K562 (cell line): ENCODE data around the gene GALNT5. TPM values are rescaled to one million over a fixed set of nuclear protein-coding genes. Genes with fewer than 3 reads are reported as not detected.
A peak's percentile ranks its signal among the peaks of the same experiment; 100 is the strongest.

Experiments
- CBX3 ChIP-seq, 2 experiments: IDR thresholded peaks; 1 replicate in 1 of 2; 2 replicates in 1 of 2; pipeline ENCODE4 v1.6.1; 2012; ENCODE audit warnings: inconsistent platforms in 2 of 2, low read length in 2 of 2, borderline replicate concordance in 1 of 2, control low read depth in 1 of 2
- CTBP1 ChIP-seq: fragments of 450-650 bp; IDR thresholded peaks from 2 replicates; pipeline ENCODE4 v1.6.1; 2016; ENCODE audit warnings: borderline replicate concordance
- CTCF ChIP-seq, 3 experiments: IDR thresholded peaks in 2 of 3; conservative IDR thresholded peaks in 1 of 3; 2 replicates each; pipeline ENCODE4 v1.5.1; 2011 to 2012; ENCODE audit warnings: low read length in 3 of 3, mild to moderate bottlenecking in 3 of 3, control low read depth in 2 of 3, improper control_type of control experiment in 1 of 3, inconsistent platforms in 1 of 3, low read depth in 1 of 3, mixed read lengths in 1 of 3, moderate library complexity in 1 of 3; ENCODE audit not compliant: insufficient read depth in 2 of 3
- CXXC5 ChIP-seq: fragments of 250-450 bp; sonication (Bioruptor Pico); IDR thresholded peaks from 2 replicates; pipeline ENCODE4 v1.8.0; 2022; ENCODE audit warnings: inconsistent platforms, mild to moderate bottlenecking, moderate library complexity
- FOXA3 ChIP-seq, 2 experiments: fragments of 450-650 bp in 1 of 2; sonication (generic) in 1 of 2; formaldehyde crosslinking; IDR thresholded peaks in 1 of 2; conservative IDR thresholded peaks in 1 of 2; 2 replicates each; pipeline versions ENCODE4 v1.4.0 to v1.8.0; 2020 to 2022; ENCODE audit warnings: mild to moderate bottlenecking in 2 of 2, missing genetic modification reagents in 1 of 2
- HOXB6 ChIP-seq: fragments of 250-450 bp; sonication (Bioruptor Pico); IDR thresholded peaks from 2 replicates; pipeline ENCODE4 v1.5.1; 2022; ENCODE audit warnings: mild to moderate bottlenecking, borderline replicate concordance
- LARP7 ChIP-seq: fragments of 450-650 bp; IDR thresholded peaks from 2 replicates; pipeline ENCODE4 v1.6.1; 2016
- MIER1 ChIP-seq: fragments of 450-650 bp; IDR thresholded peaks from 2 replicates; pipeline ENCODE4 v1.6.1; 2016; ENCODE audit warnings: antibody characterized with exemption, mild to moderate bottlenecking, low read depth
- NCOA6 ChIP-seq: fragments of 450-650 bp; IDR thresholded peaks from 2 replicates; pipeline ENCODE4 v1.6.1; 2017; ENCODE audit warnings: mild to moderate bottlenecking
- NFIX ChIP-seq: fragments of 250-450 bp; sonication (Bioruptor Pico); IDR thresholded peaks from 2 replicates; pipeline ENCODE4 v1.4.0; 2020; ENCODE audit warnings: low read depth, mild to moderate bottlenecking, moderate library complexity
- PCBP1 ChIP-seq: fragments of 200-400 bp; formaldehyde crosslinking; IDR thresholded peaks from 2 replicates; pipeline ENCODE4 v1.6.1; 2018; ENCODE audit warnings: mild to moderate bottlenecking, low read depth, low read length; ENCODE audit not compliant: poor library complexity, severe bottlenecking
- POLR2A ChIP-seq: fragments of 450-650 bp; conservative IDR thresholded peaks from 2 replicates; pipeline ENCODE4 v1.6.1; 2016
- TGIF2 ChIP-seq: sonication (generic); formaldehyde crosslinking; IDR thresholded peaks from 2 replicates; pipeline ENCODE4 v1.8.1; 2022; ENCODE audit warnings: mild to moderate bottlenecking, missing genetic modification reagents, moderate library complexity
- ZNF121 ChIP-seq: sonication (generic); formaldehyde crosslinking; conservative IDR thresholded peaks from 2 replicates; pipeline ENCODE4 v1.8.0; 2022; ENCODE audit warnings: missing genetic modification reagents
- ZNF316 ChIP-seq: fragments of 450-650 bp; IDR thresholded peaks from 2 replicates; pipeline ENCODE4 v1.6.1; 2016
- ZNF75A ChIP-seq: fragments of 450-650 bp; formaldehyde crosslinking; IDR thresholded peaks from 2 replicates; pipeline ENCODE4 v1.4.0; 2020; ENCODE audit warnings: mild to moderate bottlenecking
- ZNF76 ChIP-seq: fragments of 250-450 bp; sonication (Bioruptor Pico); IDR thresholded peaks from 2 replicates; pipeline ENCODE4 v1.4.0; 2020; ENCODE audit warnings: mild to moderate bottlenecking, moderate library complexity, borderline replicate concordance
- polyA plus RNA-seq, 8 experiments: library from polyadenylated mRNA; depleted of rRNA in 4 of 8; stranded (reverse) in 5 of 8; unstranded in 3 of 8; fragments of >200 nt; fragmentation: Nextera tagmentation in 2 of 8; fragmentation: Illumina TruSeq in 1 of 8; extraction: Ambion mirVana in 2 of 8; extraction: Trizol in 1 of 8; gene quantifications; 2 replicates each; pipeline versions ENCODE4 v1.2.1 to v1.2.3, GENCODE V29; 2011 to 2014; ENCODE audit warnings: inconsistent platforms in 1 of 8, missing spikeins in 1 of 8
- total RNA-seq, 7 experiments: library from RNA; depleted of rRNA in 6 of 7; stranded (reverse); fragments of >200 nt in 6 of 7; fragmentation: Illumina TruSeq in 2 of 7; extraction: Trizol in 2 of 7; gene quantifications; 2 replicates each; pipeline versions ENCODE4 v1.2.1 to v1.2.3, GENCODE V29; 2011 to 2021; ENCODE audit warnings: low replicate concordance in 1 of 7
- TF ChIP-seq, protein P1 (sequence below): IDR thresholded peaks from 2 replicates; pipeline ENCODE4 v1.6.1; 2016; ENCODE audit warnings: missing genetic modification characterization, missing compliant biosample characterization
- TF ChIP-seq, protein P2 (sequence below): sonication (generic); formaldehyde crosslinking; IDR thresholded peaks from 2 replicates; pipeline ENCODE4 v1.5.0; 2020; ENCODE audit warnings: missing genetic modification reagents
- TF ChIP-seq, protein P3 (sequence below): sonication (generic); formaldehyde crosslinking; IDR thresholded peaks from 2 replicates; pipeline ENCODE4 v1.9.0; 2022; ENCODE audit warnings: mild to moderate bottlenecking, missing genetic modification reagents
- TF ChIP-seq, protein P4 (sequence below): IDR thresholded peaks from 2 replicates; pipeline ENCODE4 v1.6.1; 2014; ENCODE audit warnings: antibody characterized with exemption
- TF ChIP-seq, protein P5 (sequence below): fragments of 250-450 bp; sonication (Bioruptor Pico); IDR thresholded peaks from 2 replicates; pipeline ENCODE4 v1.8.0; 2021; ENCODE audit warnings: borderline replicate concordance, mild to moderate bottlenecking, moderate library complexity; ENCODE audit not compliant: poor library complexity, severe bottlenecking

The GALNT5 gene
- total and polyA plus RNA-seq, 9 of the 15 experiments (the other 6 are each of a cell fraction or from before 2014, with no cell fraction given): 21.6 to 73.0 (median 54.7) TPM

DNA sequence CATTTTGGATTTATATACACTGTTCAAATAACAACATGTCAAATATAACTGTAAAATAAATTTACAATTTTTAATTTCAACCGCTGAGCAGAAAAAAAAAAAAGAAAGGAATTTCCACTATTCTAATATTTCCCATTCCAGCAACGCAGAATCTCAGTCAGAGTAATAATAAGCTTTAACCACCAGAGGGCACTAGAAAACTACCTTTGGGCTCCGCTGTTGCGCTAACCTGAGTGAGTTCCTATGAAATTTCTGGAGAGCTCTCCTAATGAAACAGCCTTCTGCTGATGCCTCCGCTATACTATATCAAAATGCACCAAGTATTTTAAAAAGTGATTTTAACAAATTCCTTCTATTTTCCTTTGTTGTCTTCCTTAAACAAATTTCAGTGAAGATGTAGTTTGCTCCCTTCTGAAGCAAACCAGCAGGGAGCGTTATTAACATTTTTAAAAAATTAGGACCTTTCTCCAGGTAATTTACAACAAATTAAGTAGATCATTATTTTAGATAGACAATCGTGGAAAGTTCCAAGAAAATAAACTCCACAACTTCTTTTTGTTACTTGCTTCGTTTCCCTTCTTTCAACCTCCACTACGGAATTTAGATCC lies 45.1 kb downstream of the GALNT5 start (continued):
- TF ChIP-seq CTCF (IDR thresholded peaks at IDR 0.05 in 2 of 3, conservative IDR thresholded peaks at IDR 0.05 in 1 of 3; ENCODE audit: insufficient read depth in 2 of 3, low read depth in 1 of 3, low read length in 3 of 3): peak; percentile 76 to 92 (median 79)
- no peak for TF ChIP-seq PCBP1
- no peak for TF ChIP-seq HOXB6
- no peak for TF ChIP-seq NCOA6
- no peak for TF ChIP-seq LARP7
- TF ChIP-seq, protein P1, sequence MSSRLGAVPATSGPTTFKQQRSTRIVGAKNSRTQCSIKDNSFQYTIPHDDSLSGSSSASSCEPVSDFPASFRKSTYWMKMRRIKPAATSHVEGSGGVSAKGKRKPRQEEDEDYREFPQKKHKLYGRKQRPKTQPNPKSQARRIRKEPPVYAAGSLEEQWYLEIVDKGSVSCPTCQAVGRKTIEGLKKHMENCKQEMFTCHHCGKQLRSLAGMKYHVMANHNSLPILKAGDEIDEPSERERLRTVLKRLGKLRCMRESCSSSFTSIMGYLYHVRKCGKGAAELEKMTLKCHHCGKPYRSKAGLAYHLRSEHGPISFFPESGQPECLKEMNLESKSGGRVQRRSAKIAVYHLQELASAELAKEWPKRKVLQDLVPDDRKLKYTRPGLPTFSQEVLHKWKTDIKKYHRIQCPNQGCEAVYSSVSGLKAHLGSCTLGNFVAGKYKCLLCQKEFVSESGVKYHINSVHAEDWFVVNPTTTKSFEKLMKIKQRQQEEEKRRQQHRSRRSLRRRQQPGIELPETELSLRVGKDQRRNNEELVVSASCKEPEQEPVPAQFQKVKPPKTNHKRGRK: no peak
- TF ChIP-seq, protein P2, sequence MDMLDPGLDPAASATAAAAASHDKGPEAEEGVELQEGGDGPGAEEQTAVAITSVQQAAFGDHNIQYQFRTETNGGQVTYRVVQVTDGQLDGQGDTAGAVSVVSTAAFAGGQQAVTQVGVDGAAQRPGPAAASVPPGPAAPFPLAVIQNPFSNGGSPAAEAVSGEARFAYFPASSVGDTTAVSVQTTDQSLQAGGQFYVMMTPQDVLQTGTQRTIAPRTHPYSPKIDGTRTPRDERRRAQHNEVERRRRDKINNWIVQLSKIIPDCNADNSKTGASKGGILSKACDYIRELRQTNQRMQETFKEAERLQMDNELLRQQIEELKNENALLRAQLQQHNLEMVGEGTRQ (CRISPR knock-in tag): no peak
- TF ChIP-seq FOXA3 (CRISPR knock-in tag; conservative IDR thresholded peaks at IDR 0.05 in 1 of 2, IDR thresholded peaks at IDR 0.05 in 1 of 2): no peak
- 0 out of 2 replicates have a peak, but pooled peaks have one; percentile 8 for TF ChIP-seq CXXC5 (CRISPR knock-in tag)
- no peak for TF ChIP-seq POLR2A
- TF ChIP-seq ZNF316: no peak
- no peak for TF ChIP-seq CTBP1
- TF ChIP-seq ZNF75A: no peak
- TF ChIP-seq, protein P3, sequence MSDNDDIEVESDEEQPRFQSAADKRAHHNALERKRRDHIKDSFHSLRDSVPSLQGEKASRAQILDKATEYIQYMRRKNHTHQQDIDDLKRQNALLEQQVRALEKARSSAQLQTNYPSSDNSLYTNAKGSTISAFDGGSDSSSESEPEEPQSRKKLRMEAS (CRISPR knock-in tag): no peak
- TF ChIP-seq NFIX (CRISPR knock-in tag): no peak
- no peak for TF ChIP-seq ZNF76 (CRISPR knock-in tag)
- no peak for TF ChIP-seq TGIF2 (CRISPR knock-in tag)
- TF ChIP-seq MIER1: no peak
- TF ChIP-seq ZNF121 (CRISPR knock-in tag): no peak
- TF ChIP-seq, protein P4, sequence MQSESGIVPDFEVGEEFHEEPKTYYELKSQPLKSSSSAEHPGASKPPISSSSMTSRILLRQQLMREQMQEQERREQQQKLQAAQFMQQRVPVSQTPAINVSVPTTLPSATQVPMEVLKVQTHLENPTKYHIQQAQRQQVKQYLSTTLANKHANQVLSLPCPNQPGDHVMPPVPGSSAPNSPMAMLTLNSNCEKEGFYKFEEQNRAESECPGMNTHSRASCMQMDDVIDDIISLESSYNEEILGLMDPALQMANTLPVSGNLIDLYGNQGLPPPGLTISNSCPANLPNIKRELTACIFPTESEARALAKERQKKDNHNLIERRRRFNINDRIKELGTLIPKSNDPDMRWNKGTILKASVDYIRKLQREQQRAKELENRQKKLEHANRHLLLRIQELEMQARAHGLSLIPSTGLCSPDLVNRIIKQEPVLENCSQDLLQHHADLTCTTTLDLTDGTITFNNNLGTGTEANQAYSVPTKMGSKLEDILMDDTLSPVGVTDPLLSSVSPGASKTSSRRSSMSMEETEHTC: no peak
- 0 out of 3 replicates have a peak, but pooled peaks of 1 of the 2 experiments have one; percentile 65 for TF ChIP-seq CBX3 (IDR thresholded peaks at IDR 0.05; ENCODE audit: borderline replicate concordance in 1 of 2, low read length in 2 of 2)
- TF ChIP-seq, protein P5, sequence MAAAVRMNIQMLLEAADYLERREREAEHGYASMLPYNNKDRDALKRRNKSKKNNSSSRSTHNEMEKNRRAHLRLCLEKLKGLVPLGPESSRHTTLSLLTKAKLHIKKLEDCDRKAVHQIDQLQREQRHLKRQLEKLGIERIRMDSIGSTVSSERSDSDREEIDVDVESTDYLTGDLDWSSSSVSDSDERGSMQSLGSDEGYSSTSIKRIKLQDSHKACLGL (CRISPR knock-in tag): no peak
